Suppressor macrophage treated with lipopolysaccharide for 4 hours (primary cell): ENCODE data around the gene CCDC167.
"Not testable (repeated sequence)": the region's sequence is repeated elsewhere in the genome, so short reads cannot be mapped to it uniquely, and the experiment has no call there.

ENCODE experiments used
- DNase-seq: peaks from one replicate; pipeline ENCODE4 v3.0.0-alpha.2; 2020

The CCDC167 gene

GRCh38 chr6:37507690-37508421 is 8.2 kb upstream of the CCDC167 start:
- no peak for DNase-seq

- DNase-seq: no peak
Observed at GRCh38 chr6:37507077-37507476, 7.4 kb upstream of the CCDC167 start.

GRCh38 chr6:37506479-37506878 is 6.8 kb upstream of the CCDC167 start:
- no peak for DNase-seq

- DNase-seq: no peak
Observed at GRCh38 chr6:37504024-37504423, 4.3 kb upstream of the CCDC167 start.

- DNase-seq: no peak
Observed at GRCh38 chr6:37503309-37503965, 3.7 kb upstream of the CCDC167 start.

GRCh38 chr6:37502703-37503291 is 3.1 kb upstream of the CCDC167 start:
- DNase-seq: peak; percentile 19

- DNase-seq: no peak
Observed at GRCh38 chr6:37501632-37502491, 2.2 kb upstream of the CCDC167 start.

GRCh38 chr6:37500904-37501303 is 1.2 kb upstream of the CCDC167 start:
- DNase-seq: not testable (repeated sequence)

GRCh38 chr6:37500294-37500608 is 558 bp upstream of the CCDC167 start:
- no peak for DNase-seq

GRCh38 chr6:37496951-37497885 is 2.5 kb downstream of the CCDC167 start:
- no peak for DNase-seq

- DNase-seq: no peak
Observed at GRCh38 chr6:37495244-37495934, 4.3 kb downstream of the CCDC167 start.

- DNase-seq: no peak
Observed at GRCh38 chr6:37493661-37493995, 6.1 kb downstream of the CCDC167 start.

GRCh38 chr6:37492991-37493660 is 6.6 kb downstream of the CCDC167 start:
- no peak for DNase-seq

- no peak for DNase-seq
Observed at GRCh38 chr6:37492236-37492972, 7.3 kb downstream of the CCDC167 start.

- DNase-seq: no peak
Observed at GRCh38 chr6:37491830-37492208, 7.9 kb downstream of the CCDC167 start.

GRCh38 chr6:37491171-37491829 is 8.4 kb downstream of the CCDC167 start:
- no peak for DNase-seq

GRCh38 chr6:37490536-37491170 is 9.0 kb downstream of the CCDC167 start:
- DNase-seq: no peak

- no peak for DNase-seq
Observed at GRCh38 chr6:37489697-37490336, 9.9 kb downstream of the CCDC167 start.

GRCh38 chr6:37488476-37488875 is 11.2 kb downstream of the CCDC167 start:
- no peak for DNase-seq
